Peyer's patch (tissue), 4 donors: ENCODE results near the gene UBE2E2.

Source experiments
- POLR2A ChIP-seq, 2 donors: fragments of 450-650 bp; IDR thresholded peaks; one replicate each; pipeline ENCODE4 v1.5.1; 2017; ENCODE audit warnings: antibody characterized with exemption in 2 of 2, mild to moderate bottlenecking in 2 of 2, moderate library complexity in 2 of 2
- TF ChIP-seq, protein P1 (sequence below), 6 experiments: fragments of 450-650 bp in 4 of 6; fragments of 200-600 bp in 2 of 6; sonication (generic) in 1 of 6; IDR thresholded peaks; one replicate each; pipeline ENCODE4 v1.5.1; 2017 to 2019; ENCODE audit warnings: antibody characterized with exemption in 6 of 6, mild to moderate bottlenecking in 3 of 6, moderate library complexity in 1 of 6

DNA sequence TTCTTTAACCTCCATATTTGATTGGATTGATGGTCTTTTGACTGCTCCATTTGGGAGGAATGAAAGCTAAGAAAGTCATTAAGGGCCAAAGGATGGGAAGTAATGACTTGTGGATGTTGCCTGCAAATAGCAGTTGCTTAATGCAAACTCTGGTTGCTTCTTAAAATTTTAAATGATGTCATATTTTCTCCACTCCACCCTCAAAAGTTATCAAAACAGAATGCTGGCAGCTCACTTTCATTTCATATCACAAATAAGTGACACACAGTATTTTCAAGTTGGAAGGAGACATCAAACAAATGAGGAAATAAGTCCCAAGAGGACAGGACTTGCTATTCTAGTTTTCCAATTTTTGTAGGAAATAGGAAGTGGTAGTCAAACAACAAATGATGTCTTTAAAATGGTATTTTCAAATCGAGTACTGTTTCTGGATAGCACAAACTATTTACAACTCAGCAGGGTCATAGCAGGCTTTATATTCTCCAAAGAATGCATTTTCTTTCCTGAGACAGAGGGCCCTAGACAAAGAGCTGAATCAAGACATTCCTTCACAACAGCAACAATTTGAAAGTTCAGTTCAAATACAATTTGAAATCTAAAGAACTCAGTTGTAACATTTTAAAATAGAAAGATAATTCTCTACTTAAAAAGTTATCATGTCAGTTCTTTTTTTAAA is 437.5 kb downstream of the UBE2E2 start:
- TF ChIP-seq, protein P1, sequence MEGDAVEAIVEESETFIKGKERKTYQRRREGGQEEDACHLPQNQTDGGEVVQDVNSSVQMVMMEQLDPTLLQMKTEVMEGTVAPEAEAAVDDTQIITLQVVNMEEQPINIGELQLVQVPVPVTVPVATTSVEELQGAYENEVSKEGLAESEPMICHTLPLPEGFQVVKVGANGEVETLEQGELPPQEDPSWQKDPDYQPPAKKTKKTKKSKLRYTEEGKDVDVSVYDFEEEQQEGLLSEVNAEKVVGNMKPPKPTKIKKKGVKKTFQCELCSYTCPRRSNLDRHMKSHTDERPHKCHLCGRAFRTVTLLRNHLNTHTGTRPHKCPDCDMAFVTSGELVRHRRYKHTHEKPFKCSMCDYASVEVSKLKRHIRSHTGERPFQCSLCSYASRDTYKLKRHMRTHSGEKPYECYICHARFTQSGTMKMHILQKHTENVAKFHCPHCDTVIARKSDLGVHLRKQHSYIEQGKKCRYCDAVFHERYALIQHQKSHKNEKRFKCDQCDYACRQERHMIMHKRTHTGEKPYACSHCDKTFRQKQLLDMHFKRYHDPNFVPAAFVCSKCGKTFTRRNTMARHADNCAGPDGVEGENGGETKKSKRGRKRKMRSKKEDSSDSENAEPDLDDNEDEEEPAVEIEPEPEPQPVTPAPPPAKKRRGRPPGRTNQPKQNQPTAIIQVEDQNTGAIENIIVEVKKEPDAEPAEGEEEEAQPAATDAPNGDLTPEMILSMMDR (IDR thresholded peaks at IDR 0.05): no peak
- no peak for TF ChIP-seq POLR2A (IDR thresholded peaks at IDR 0.05)
